Fibroblast of mammary gland (primary cell): ENCODE measurements around the gene CDC14B.
A peak's percentile ranks its signal among the peaks of the same experiment; 100 is the strongest.

Source experiments
- DNase-seq: peaks from one replicate; pipeline ENCODE4 v3.0.0-alpha.2; 2010; ENCODE audit warnings: low read depth
- H3K4me3 ChIP-seq: 2 replicates; pipeline ENCODE4 v1.5.1; 2011; ENCODE audit warnings: low read depth, mild to moderate bottlenecking, low read length, moderate library complexity; ENCODE audit not compliant: control insufficient read depth
- TF ChIP-seq, protein P1 (sequence below): conservative IDR thresholded peaks from 2 replicates; pipeline ENCODE4 v1.5.1; 2011; ENCODE audit warnings: low read depth, low read length, inconsistent platforms; ENCODE audit not compliant: control insufficient read depth, insufficient read depth

The CDC14B gene

DNA sequence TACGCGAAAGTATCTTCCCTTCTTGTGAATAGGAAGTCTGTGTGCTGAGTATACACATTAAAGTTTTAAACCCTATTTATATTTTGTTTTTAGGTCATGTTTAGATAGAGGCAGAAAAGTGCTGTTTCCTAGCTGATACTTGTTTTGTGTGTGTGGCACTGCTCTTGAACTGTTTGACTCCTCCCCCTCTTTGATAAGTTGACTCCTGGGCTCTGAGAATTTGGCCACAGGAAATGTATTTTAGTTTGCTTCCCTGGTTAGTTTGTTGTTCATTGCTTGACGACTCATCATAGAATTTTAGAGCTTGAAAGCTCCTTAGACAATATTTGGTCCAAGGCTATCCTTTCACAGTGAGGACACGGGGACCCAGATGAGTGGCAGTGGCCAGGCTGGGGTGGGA, 2.0 kb upstream of the CDC14B start:
- TF ChIP-seq, protein P1, sequence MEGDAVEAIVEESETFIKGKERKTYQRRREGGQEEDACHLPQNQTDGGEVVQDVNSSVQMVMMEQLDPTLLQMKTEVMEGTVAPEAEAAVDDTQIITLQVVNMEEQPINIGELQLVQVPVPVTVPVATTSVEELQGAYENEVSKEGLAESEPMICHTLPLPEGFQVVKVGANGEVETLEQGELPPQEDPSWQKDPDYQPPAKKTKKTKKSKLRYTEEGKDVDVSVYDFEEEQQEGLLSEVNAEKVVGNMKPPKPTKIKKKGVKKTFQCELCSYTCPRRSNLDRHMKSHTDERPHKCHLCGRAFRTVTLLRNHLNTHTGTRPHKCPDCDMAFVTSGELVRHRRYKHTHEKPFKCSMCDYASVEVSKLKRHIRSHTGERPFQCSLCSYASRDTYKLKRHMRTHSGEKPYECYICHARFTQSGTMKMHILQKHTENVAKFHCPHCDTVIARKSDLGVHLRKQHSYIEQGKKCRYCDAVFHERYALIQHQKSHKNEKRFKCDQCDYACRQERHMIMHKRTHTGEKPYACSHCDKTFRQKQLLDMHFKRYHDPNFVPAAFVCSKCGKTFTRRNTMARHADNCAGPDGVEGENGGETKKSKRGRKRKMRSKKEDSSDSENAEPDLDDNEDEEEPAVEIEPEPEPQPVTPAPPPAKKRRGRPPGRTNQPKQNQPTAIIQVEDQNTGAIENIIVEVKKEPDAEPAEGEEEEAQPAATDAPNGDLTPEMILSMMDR, result no peak
- DNase-seq, result no peak

DNA sequence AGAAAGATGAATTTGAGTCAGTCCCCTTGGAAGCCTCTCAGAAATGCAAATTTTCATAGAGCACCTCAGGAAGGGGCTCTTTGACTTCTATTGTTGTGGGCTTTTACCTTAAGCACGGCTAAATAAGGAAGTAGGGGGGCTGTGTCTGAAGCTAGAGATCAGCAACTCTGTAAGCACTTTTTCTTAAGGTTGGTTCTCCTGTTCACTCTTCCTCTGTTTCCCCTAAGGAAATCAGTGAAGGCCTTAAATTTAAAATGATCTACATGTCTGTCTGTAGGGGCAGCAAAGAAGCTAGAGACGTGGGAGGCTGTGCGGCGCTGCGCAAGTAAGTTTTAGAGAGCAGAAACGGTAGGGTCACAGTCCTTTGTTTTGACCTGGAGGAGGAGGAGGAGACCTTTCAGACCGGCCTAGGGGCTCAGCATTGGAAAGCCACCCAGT, 1.2 kb upstream of the CDC14B start:
- no peak for DNase-seq
- no peak overlapping the region for H3K4me3 ChIP-seq
- TF ChIP-seq, protein P1, result no peak

More for the DNA sequence above, 2.0 kb upstream of the CDC14B start:
- H3K4me3 ChIP-seq, result no peak overlapping the region

DNA sequence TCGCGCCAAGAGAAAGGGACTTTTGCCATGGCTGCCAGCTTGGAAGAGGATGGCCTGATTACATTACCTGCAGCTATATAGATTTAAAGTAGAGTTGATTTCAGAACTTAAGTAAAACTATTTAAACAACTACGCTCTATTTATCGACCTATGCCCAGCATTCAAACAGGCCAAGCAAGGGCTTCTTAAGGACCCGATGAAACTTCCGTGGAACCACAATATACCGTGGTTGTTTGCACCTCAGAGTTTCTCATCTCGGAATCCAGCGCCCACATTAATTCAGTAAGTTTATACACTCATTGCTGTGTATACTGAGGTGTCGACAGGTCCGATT, 505 bp upstream of the CDC14B start:
- TF ChIP-seq, protein P1, result no peak
- H3K4me3 ChIP-seq, result peak overlapping the region; percentile 52
- DNase-seq, result no peak

DNA sequence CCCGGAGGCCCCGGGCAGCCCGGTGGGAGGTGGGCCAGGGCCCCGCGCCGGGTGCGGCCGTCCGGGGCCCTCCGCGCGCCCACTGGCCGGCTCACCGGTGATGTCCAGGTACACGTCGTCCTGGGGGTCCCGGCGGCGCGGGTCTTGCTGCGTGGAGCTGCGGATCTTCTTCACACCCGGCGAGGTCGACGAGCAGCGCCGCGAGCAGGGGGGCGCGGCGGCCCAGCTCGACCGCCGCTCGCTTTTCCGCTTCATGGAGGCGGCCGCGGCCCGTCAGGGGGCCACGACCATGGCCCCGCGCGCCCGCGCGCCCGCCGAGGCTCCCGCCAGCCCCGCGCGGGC, 548 bp downstream of the CDC14B start:
- peak overlapping the region; percentile 63 for H3K4me3 ChIP-seq
- no peak for DNase-seq
- TF ChIP-seq, protein P1, result no peak

DNA sequence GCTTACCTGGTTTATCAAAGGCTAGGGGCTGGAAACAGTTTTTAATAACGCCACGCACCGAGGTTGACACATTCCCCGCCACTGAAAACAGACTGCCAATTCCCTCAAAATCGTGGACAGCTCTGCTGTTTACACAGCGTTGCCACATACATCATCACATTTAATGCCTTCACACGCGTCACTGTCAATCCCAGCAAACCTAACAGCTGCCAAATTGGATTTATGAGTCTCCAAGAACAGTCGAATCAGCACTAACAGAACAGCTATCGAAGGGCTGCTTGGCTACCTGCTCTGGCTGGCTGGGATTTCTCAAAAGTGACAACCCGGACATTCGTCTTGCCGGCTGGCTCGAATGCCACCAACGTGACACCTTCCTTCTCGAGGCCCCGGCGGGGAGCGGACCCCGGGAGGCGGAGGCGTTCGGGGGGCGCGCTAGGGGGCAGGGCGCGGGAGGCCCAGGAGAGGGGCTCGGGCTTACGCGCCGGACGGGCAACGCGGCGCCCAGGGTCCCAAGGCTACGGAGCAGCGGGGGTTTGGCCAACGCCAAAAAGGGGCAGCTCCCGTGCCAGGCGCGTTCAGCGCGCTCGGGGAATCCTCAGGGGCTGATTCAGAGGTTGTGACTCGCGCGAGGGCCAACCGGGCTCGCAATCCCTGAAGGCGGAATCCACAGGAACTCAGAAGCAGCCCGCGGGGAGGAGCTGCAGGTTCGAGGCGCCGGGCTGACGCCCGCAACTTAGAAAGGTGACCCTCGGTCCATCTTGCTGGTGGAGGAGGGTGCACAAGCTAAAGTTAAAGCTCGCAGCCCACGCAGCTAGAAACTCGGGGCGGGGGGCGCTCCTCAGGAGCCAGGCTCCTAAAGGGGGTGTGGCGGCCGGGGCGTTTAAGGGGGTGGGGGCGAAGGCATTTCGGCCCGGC, 1.2 kb downstream of the CDC14B start:
- peak; percentile 53 for DNase-seq
- TF ChIP-seq, protein P1, result no peak
- peak overlapping the region; percentile 63 for H3K4me3 ChIP-seq

DNA sequence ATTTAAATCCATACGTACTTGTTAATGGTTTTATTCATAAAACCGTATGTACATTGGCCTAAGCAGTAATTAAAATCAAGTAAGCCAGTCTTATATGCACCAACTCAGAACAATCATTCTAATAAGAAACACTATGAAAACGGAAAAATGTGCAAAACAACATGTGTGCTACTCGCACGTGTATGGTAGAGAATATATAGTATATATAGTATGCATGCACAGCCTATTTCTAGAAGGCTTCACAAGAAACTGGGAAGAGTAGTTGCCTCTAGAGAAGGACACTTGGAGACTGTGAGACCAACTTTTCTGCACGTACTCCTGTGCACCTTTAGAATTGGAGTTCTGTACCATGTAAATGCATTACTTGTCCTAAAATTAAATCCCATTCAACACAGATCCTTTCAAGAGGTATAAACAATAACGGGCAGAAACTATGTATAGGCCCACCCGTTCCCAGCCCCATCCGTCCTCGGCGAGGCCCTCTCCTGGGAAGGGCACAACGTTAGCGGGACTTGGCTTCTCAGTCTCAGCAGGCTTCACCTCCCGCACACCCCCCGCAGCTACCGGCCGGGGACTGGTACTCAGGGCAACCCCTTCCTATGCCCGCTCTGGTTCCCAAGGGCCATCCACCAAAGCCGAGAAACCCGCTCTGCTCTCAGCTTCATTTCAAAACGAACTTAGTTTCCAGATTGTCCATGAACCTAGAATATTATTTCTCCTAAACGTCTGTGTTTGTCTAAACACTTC, 2.0 kb downstream of the CDC14B start:
- H3K4me3 ChIP-seq, result peak overlapping the region; percentile 63
- no peak for DNase-seq
- TF ChIP-seq, protein P1, result no peak
